Activated CD4-positive, alpha-beta T cell treated with anti-CD3 and anti-CD28 coated beads, Interleukin-2, amount 10 ng/mL, durations not matched to agents 24 days and 14 days (primary cell): ENCODE results near the gene PTPRJ. TPM values are rescaled to one million over a fixed set of nuclear protein-coding genes. Genes with fewer than 3 reads are reported as not detected.
A peak's percentile ranks its signal among the peaks of the same experiment; 100 is the strongest.

Source experiments
- DNase-seq: peaks from one replicate; pipeline ENCODE4 v3.0.0; 2022
- H3K27ac Mint-ChIP-seq: one replicate; pipeline ENCODE4 v1.8.0; 2022; ENCODE audit warnings: mild to moderate bottlenecking, mixed read lengths
- H3K27me3 Mint-ChIP-seq: one replicate; pipeline ENCODE4 v1.8.0; 2022; ENCODE audit warnings: mixed read lengths
- H3K36me3 Mint-ChIP-seq: one replicate; pipeline ENCODE4 v1.8.0; 2022; ENCODE audit warnings: low read depth, mild to moderate bottlenecking, mixed read lengths
- H3K4me1 Mint-ChIP-seq: one replicate; pipeline ENCODE4 v1.8.0; 2021; ENCODE audit warnings: mixed read lengths
- H3K4me3 Mint-ChIP-seq: one replicate; pipeline ENCODE4 v1.8.0; 2022; ENCODE audit warnings: mild to moderate bottlenecking, moderate library complexity, mixed read lengths
- H3K9me3 Mint-ChIP-seq: one replicate; pipeline ENCODE4 v1.8.0; 2021; ENCODE audit warnings: mixed read lengths
- intact Hi-C: fragments of 100-400 bp; cut with micrococcal nuclease; formaldehyde crosslinking; loops from one replicate; pipeline ENCODE4 v1.15.1; 2023
- total RNA-seq: library from RNA; stranded (reverse); gene quantifications from 2 replicates; pipeline ENCODE4 v1.2.3, GENCODE V29; 2022

The PTPRJ gene
- total RNA-seq, 1 donor from 2014 or later, result 52.2 TPM

GRCh38 chr11:48093795-48094642 is 113.7 kb downstream of the PTPRJ start:
- peaks cover 60% of the 10 kb centered on the region for H3K4me1 Mint-ChIP-seq
- no peak for DNase-seq
- no peak overlapping the region for H3K4me3 Mint-ChIP-seq
- no peaks in the 10 kb centered on the region for H3K27me3 Mint-ChIP-seq
- H3K27ac Mint-ChIP-seq, result peak overlapping the region; percentile 19
- intact Hi-C loops, result no loop called here
- no peaks in the 10 kb centered on the region for H3K9me3 Mint-ChIP-seq
- peaks cover 23% of the 10 kb centered on the region for H3K36me3 Mint-ChIP-seq

GRCh38 chr11:48094643-48095339 is 114.4 kb downstream of the PTPRJ start:
- DNase-seq, result no peak
- Mint-ChIP-seq H3K4me3 (no peak overlapping the region), H3K9me3 (no peaks in the 10 kb centered on the region), H3K4me1 (peaks cover 62% of the 10 kb centered on the region), H3K27ac (no peak overlapping the region), H3K36me3 (peaks cover 26% of the 10 kb centered on the region), H3K27me3 (no peaks in the 10 kb centered on the region)
- intact Hi-C loops, result no loop called here

- H3K4me3 Mint-ChIP-seq, result peak overlapping the region; percentile 62
- intact Hi-C loops, result loop anchor here (2.0 kb wide), 2 partner anchors 15 to 41 kb away; no protein-coding TSS in a partner anchor
- DNase-seq, result no peak
- H3K4me1 Mint-ChIP-seq, result peaks cover 58% of the 10 kb centered on the region
- H3K36me3 Mint-ChIP-seq, result peaks cover 25% of the 10 kb centered on the region
- H3K27ac Mint-ChIP-seq, result peak overlapping the region; percentile 93
- no peaks in the 10 kb centered on the region for H3K27me3 Mint-ChIP-seq
- H3K9me3 Mint-ChIP-seq, result no peaks in the 10 kb centered on the region
Measured at GRCh38 chr11:48095779-48096470, 115.6 kb downstream of the PTPRJ start.

GRCh38 chr11:48096588-48097525 is 116.5 kb downstream of the PTPRJ start:
- DNase-seq, result no peak
- H3K4me1 Mint-ChIP-seq, result peaks cover 57% of the 10 kb centered on the region
- intact Hi-C loops, result loop anchor here (1.0 to 2.0 kb wide), 3 partner anchors 12 to 42 kb away; no protein-coding TSS in a partner anchor

GRCh38 chr11:48098024-48098423 is 117.7 kb downstream of the PTPRJ start:
- peak overlapping the region; percentile 93 for H3K27ac Mint-ChIP-seq
- H3K27me3 Mint-ChIP-seq, result no peaks in the 10 kb centered on the region
- peaks cover 62% of the 10 kb centered on the region for H3K4me1 Mint-ChIP-seq
- no peak for DNase-seq
- intact Hi-C loops, result no loop called here
- H3K9me3 Mint-ChIP-seq, result no peaks in the 10 kb centered on the region
- no peak overlapping the region for H3K4me3 Mint-ChIP-seq
- peaks cover 24% of the 10 kb centered on the region for H3K36me3 Mint-ChIP-seq

More at GRCh38 chr11:48096588-48097525, 116.5 kb downstream of the PTPRJ start:
- no peaks in the 10 kb centered on the region for H3K9me3 Mint-ChIP-seq
- peak overlapping the region; percentile 93 for H3K27ac Mint-ChIP-seq
- no peaks in the 10 kb centered on the region for H3K27me3 Mint-ChIP-seq
- peak overlapping the region; percentile 62 for H3K4me3 Mint-ChIP-seq
- peaks cover 25% of the 10 kb centered on the region for H3K36me3 Mint-ChIP-seq

GRCh38 chr11:48099916-48100446 is 119.6 kb downstream of the PTPRJ start:
- intact Hi-C loops, result no loop called here
- no peak overlapping the region for H3K4me3 Mint-ChIP-seq
- peaks cover 18% of the 10 kb centered on the region for H3K36me3 Mint-ChIP-seq
- DNase-seq, result no peak
- H3K27ac Mint-ChIP-seq, result peak overlapping the region; percentile 62
- no peaks in the 10 kb centered on the region for H3K9me3 Mint-ChIP-seq
- no peaks in the 10 kb centered on the region for H3K27me3 Mint-ChIP-seq
- H3K4me1 Mint-ChIP-seq, result peaks cover 58% of the 10 kb centered on the region

- H3K27me3 Mint-ChIP-seq, result no peaks in the 10 kb centered on the region
- H3K4me3 Mint-ChIP-seq, result no peak overlapping the region
- no peak for DNase-seq
- H3K9me3 Mint-ChIP-seq, result no peaks in the 10 kb centered on the region
- intact Hi-C loops, result no loop called here
- H3K4me1 Mint-ChIP-seq, result peaks cover 61% of the 10 kb centered on the region
- peaks cover 16% of the 10 kb centered on the region for H3K36me3 Mint-ChIP-seq
- H3K27ac Mint-ChIP-seq, result peak overlapping the region; percentile 51
Measured at GRCh38 chr11:48101044-48101733, 120.8 kb downstream of the PTPRJ start.

GRCh38 chr11:48101958-48102357 is 121.6 kb downstream of the PTPRJ start:
- Mint-ChIP-seq H3K9me3 (no peaks in the 10 kb centered on the region), H3K27me3 (no peaks in the 10 kb centered on the region), H3K4me3 (no peak overlapping the region), H3K36me3 (peaks cover 14% of the 10 kb centered on the region), H3K27ac (peak overlapping the region; percentile 51), H3K4me1 (peaks cover 59% of the 10 kb centered on the region)
- intact Hi-C loops, result no loop called here
- DNase-seq, result no peak

GRCh38 chr11:48103621-48104567 is 123.5 kb downstream of the PTPRJ start:
- peak overlapping the region; percentile 64 for H3K27ac Mint-ChIP-seq
- peaks cover 68% of the 10 kb centered on the region for H3K4me1 Mint-ChIP-seq
- H3K4me3 Mint-ChIP-seq, result no peak overlapping the region
- H3K9me3 Mint-ChIP-seq, result no peaks in the 10 kb centered on the region
- DNase-seq, result no peak
- H3K36me3 Mint-ChIP-seq, result peaks cover 8% of the 10 kb centered on the region
- intact Hi-C loops, result no loop called here
- no peaks in the 10 kb centered on the region for H3K27me3 Mint-ChIP-seq

GRCh38 chr11:48104568-48104924 is 124.2 kb downstream of the PTPRJ start:
- intact Hi-C loops, result no loop called here
- H3K27ac Mint-ChIP-seq, result no peak overlapping the region
- H3K9me3 Mint-ChIP-seq, result no peaks in the 10 kb centered on the region
- H3K4me3 Mint-ChIP-seq, result no peak overlapping the region
- no peaks in the 10 kb centered on the region for H3K27me3 Mint-ChIP-seq
- no peak for DNase-seq
- H3K36me3 Mint-ChIP-seq, result peaks cover 6% of the 10 kb centered on the region
- H3K4me1 Mint-ChIP-seq, result peaks cover 69% of the 10 kb centered on the region

- intact Hi-C loops, result loop anchor here (5.0 kb wide), 1 partner anchor 33 kb away; no protein-coding TSS in a partner anchor
- H3K4me1 Mint-ChIP-seq, result peaks cover 69% of the 10 kb centered on the region
- H3K27me3 Mint-ChIP-seq, result no peaks in the 10 kb centered on the region
- DNase-seq, result no peak
- peaks cover 4% of the 10 kb centered on the region for H3K36me3 Mint-ChIP-seq
- H3K4me3 Mint-ChIP-seq, result no peak overlapping the region
- no peaks in the 10 kb centered on the region for H3K9me3 Mint-ChIP-seq
- no peak overlapping the region for H3K27ac Mint-ChIP-seq
Measured at GRCh38 chr11:48105096-48105990, 125.0 kb downstream of the PTPRJ start.
